Endothelial cell of umbilical vein (primary cell): ENCODE measurements around the gene CACNA1B. TPM values are rescaled to one million over a fixed set of nuclear protein-coding genes. Genes with fewer than 3 reads are reported as not detected.

Source experiments
- BruUV-seq: library from RNA; stranded (reverse); fragments of 400-500 nt; replicated peaks from 2 replicates; lab custom pipeline; 2021; lab: Mats Ljungman, UMichigan
- CTCF ChIA-PET: fragments of 300-600, 350-600 bp; sonication (Branson Sonifier 250); formaldehyde crosslinking; loops from one replicate; lab custom pipeline; 2021; ENCODE audit warnings: antibody characterized with exemption, inconsistent platforms; lab: Charles Lee
- POLR2A ChIA-PET: fragments of 300-600, 350-600 bp; sonication (Branson Sonifier 250); formaldehyde crosslinking; loops from one replicate; lab custom pipeline; 2021; ENCODE audit warnings: antibody characterized with exemption, inconsistent platforms; lab: Charles Lee
- DNase-seq: peaks from one replicate; pipeline ENCODE4 v3.0.0-alpha.2; 2011; ENCODE audit warnings: low read depth, low spot score
- FAIRE-seq: peaks from 2 replicates; lab custom pipeline; 2011; peaks lifted over from hg19 to GRCh38; lab: Jason Lieb, UNC
- H2AFZ ChIP-seq: 2 replicates; pipeline ENCODE4 v1.6.0; 2012; ENCODE audit warnings: low read depth, low read length, control low read depth, inconsistent platforms
- H3K27ac ChIP-seq: 2 replicates; pipeline ENCODE4 v1.5.1; 2011; ENCODE audit warnings: low read depth, mild to moderate bottlenecking, control low read depth, low read length, moderate library complexity; ENCODE audit not compliant: insufficient read depth
- H3K27me3 ChIP-seq, 2 experiments: 2 replicates each; pipeline versions ENCODE4 v1.6.0 to v1.6.1; 2011; ENCODE audit warnings: low read length in 2 of 2, mixed read lengths in 1 of 2; ENCODE audit not compliant: control insufficient read depth in 2 of 2, insufficient read depth in 2 of 2
- H3K36me3 ChIP-seq, 2 experiments: 2 replicates in 1 of 2; 3 replicates in 1 of 2; pipeline ENCODE4 v1.5.1; 2011; ENCODE audit warnings: low read length in 2 of 2, mild to moderate bottlenecking in 1 of 2, moderate library complexity in 1 of 2; ENCODE audit not compliant: control insufficient read depth in 2 of 2, insufficient read depth in 2 of 2; ENCODE audit errors: extremely low read depth in 1 of 2
- H3K4me1 ChIP-seq: 3 replicates; pipeline ENCODE4 v1.5.1; 2011; ENCODE audit warnings: mild to moderate bottlenecking, low read length; ENCODE audit not compliant: control insufficient read depth, insufficient read depth; ENCODE audit errors: extremely low read depth
- H3K4me2 ChIP-seq: 2 replicates; pipeline ENCODE4 v1.6.1; 2011; ENCODE audit warnings: low read length, control low read depth, mixed read lengths; ENCODE audit not compliant: insufficient read depth
- H3K4me3 ChIP-seq, 3 experiments: fragments of 200-600 bp in 1 of 3; sonication (generic), shearing (Covaris generic) in 1 of 3; replicated peaks in 1 of 3; 2 replicates each; pipeline ENCODE4 v1.5.1; 2011 to 2016; ENCODE audit warnings: control low read depth in 3 of 3, low read length in 3 of 3, mild to moderate bottlenecking in 2 of 3, inconsistent platforms in 1 of 3, low read depth in 1 of 3, moderate library complexity in 1 of 3; ENCODE audit not compliant: insufficient read depth in 1 of 3
- H3K79me2 ChIP-seq: 2 replicates; pipeline ENCODE4 v1.6.0; 2012; ENCODE audit warnings: low read length, inconsistent platforms; ENCODE audit not compliant: control insufficient read depth, insufficient read depth
- H3K9ac ChIP-seq: replicated peaks from 2 replicates; pipeline ENCODE3; 2011; ENCODE audit warnings: low read length, control low read depth; ENCODE audit not compliant: insufficient read depth; ENCODE audit errors: extremely low read depth
- H3K9me1 ChIP-seq: replicated peaks from 3 replicates; pipeline ENCODE4 v1.6.0; 2011; ENCODE audit warnings: mild to moderate bottlenecking, low read length; ENCODE audit not compliant: control insufficient read depth, insufficient read depth; ENCODE audit errors: extremely low read depth
- H3K9me3 ChIP-seq: replicated peaks from 2 replicates; pipeline ENCODE4 v1.5.1; 2012; ENCODE audit warnings: low read length, inconsistent platforms; ENCODE audit not compliant: control insufficient read depth, insufficient read depth
- H4K20me1 ChIP-seq: replicated peaks from 2 replicates; pipeline ENCODE3; 2011; ENCODE audit warnings: mild to moderate bottlenecking, low read length; ENCODE audit not compliant: control insufficient read depth, insufficient read depth; ENCODE audit errors: extremely low read depth
- EZH2 ChIP-seq: IDR thresholded peaks from 2 replicates; pipeline ENCODE4 v1.6.1; 2012; ENCODE audit warnings: borderline replicate concordance, low read depth, mild to moderate bottlenecking, moderate library complexity, low read length, inconsistent platforms; ENCODE audit not compliant: severe bottlenecking
- FOS ChIP-seq: IDR thresholded peaks from 2 replicates; pipeline ENCODE4 v1.6.1; 2011; ENCODE audit warnings: mild to moderate bottlenecking, low read length, moderate library complexity, borderline replicate concordance; ENCODE audit not compliant: insufficient read depth
- GATA2 ChIP-seq: IDR thresholded peaks from 2 replicates; pipeline ENCODE4 v1.7.0; 2011; ENCODE audit warnings: low read depth, mild to moderate bottlenecking, moderate library complexity, mixed read lengths, low read length; ENCODE audit not compliant: insufficient read length, insufficient read depth
- JUN ChIP-seq: IDR thresholded peaks from 2 replicates; pipeline ENCODE4 v1.6.1; 2011; ENCODE audit warnings: borderline replicate concordance, low read depth; ENCODE audit not compliant: insufficient read length, insufficient read depth
- MYC ChIP-seq: IDR thresholded peaks from one replicate; pipeline ENCODE4 v1.6.1; 2011; ENCODE audit warnings: mild to moderate bottlenecking, low read depth, low read length
- POLR2A ChIP-seq: IDR thresholded peaks from 2 replicates; pipeline ENCODE4 v1.6.1; 2012; ENCODE audit warnings: low read depth, mild to moderate bottlenecking, control low read depth, low read length
- POLR2AphosphoS5 ChIP-seq: IDR thresholded peaks from 2 replicates; pipeline ENCODE4 v1.6.1; 2012; ENCODE audit warnings: low read depth, mild to moderate bottlenecking, control low read depth, low read length, moderate library complexity; ENCODE audit not compliant: insufficient read depth
- dilution Hi-C: fragments of 300-500 bp; cut with MboI; formaldehyde crosslinking; loops from one replicate; pipeline ENCODE4 v1.15.0; 2019; ENCODE audit warnings: low sequenced_read_pairs; ENCODE audit not compliant: extremely low pct_ligation_motif_present
- intact Hi-C: fragments of 100-400 bp; cut with micrococcal nuclease; formaldehyde crosslinking; loops from one replicate; pipeline ENCODE4 v1.10.0; 2022
- polyA plus RNA-seq, 4 experiments: library from polyadenylated mRNA; depleted of rRNA in 3 of 4; stranded (reverse) in 3 of 4; unstranded in 1 of 4; fragments of >200 nt; gene quantifications; 2 replicates each; pipeline versions ENCODE4 v1.2.1 to v1.2.3, GENCODE V29; 2011 to 2012; ENCODE audit warnings: missing spikeins in 1 of 4
- total RNA-seq: library from RNA; stranded (reverse); gene quantifications from 2 replicates; pipeline ENCODE4 v1.2.3, GENCODE V29; 2021
- TF ChIP-seq, protein P1 (sequence below), 2 donors: IDR thresholded peaks; 1 replicate in 1 of 2; 2 replicates in 1 of 2; pipeline ENCODE4 v1.5.1; 2011; ENCODE audit warnings: low read length in 2 of 2, mild to moderate bottlenecking in 2 of 2, moderate library complexity in 2 of 2, control low read depth in 1 of 2, inconsistent platforms in 1 of 2, low read depth in 1 of 2; ENCODE audit not compliant: insufficient read depth in 1 of 2; ENCODE audit errors: extremely low read depth in 1 of 2
- TF ChIP-seq, protein P2 (sequence below): IDR thresholded peaks from 2 replicates; pipeline ENCODE4 v1.6.1; 2011; ENCODE audit not compliant: insufficient read depth, insufficient read length

CACNA1B gene
- total and polyA plus RNA-seq, 2 donors (not counting 3 experiments of a cell fraction or from before 2014, with no cell fraction given) = 0.11 to 0.41 TPM

DNA sequence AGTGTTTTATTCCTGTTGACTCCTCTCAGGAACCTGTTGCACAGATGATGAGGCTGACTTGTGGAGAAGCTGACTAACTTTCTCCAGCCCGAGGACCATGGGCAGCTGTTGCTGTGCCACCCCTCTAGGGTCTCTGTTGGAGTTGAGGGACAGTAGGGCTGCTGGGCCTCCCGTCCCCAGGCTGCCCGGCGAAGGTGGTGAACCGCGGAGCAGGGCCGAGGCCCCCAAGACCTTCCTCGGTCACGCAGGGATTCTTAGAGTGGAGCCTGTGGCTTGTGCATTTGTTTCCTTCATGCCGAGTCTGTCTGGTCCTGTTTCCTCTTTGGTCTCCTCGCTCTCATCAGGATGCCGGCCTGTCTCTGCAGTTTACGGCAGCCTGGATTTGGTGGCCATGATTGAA, 40.2 kb downstream of the CACNA1B start:
- no peaks in the 10 kb centered on the region for H3K9me3 ChIP-seq
- no peak overlapping the region for H3K4me2 ChIP-seq
- intact Hi-C loops = no loop called here
- TF ChIP-seq POLR2AphosphoS5 (no peak), MYC (no peak), JUN (no peak)
- H3K4me3 ChIP-seq = no peak overlapping the region
- no peaks in the 10 kb centered on the region for H3K36me3 ChIP-seq
- POLR2A ChIA-PET = no interaction called here
- H3K79me2 ChIP-seq = no peaks in the 10 kb centered on the region
- CTCF ChIA-PET = no interaction called here
- no peak overlapping the region for H2AFZ ChIP-seq
- H3K27ac ChIP-seq = no peak overlapping the region
- FAIRE-seq (no peak), DNase-seq (no peak)
- no peaks in the 10 kb centered on the region for H3K4me1 ChIP-seq
- no peak overlapping the region for H3K9ac ChIP-seq
- BruUV-seq = no TSS peak
- no peaks in the 10 kb centered on the region for H4K20me1 ChIP-seq
- dilution Hi-C loops = no loop called here
- H3K27me3 ChIP-seq = no peaks in the 10 kb centered on the region
- H3K9me1 ChIP-seq = no peaks in the 10 kb centered on the region

DNA sequence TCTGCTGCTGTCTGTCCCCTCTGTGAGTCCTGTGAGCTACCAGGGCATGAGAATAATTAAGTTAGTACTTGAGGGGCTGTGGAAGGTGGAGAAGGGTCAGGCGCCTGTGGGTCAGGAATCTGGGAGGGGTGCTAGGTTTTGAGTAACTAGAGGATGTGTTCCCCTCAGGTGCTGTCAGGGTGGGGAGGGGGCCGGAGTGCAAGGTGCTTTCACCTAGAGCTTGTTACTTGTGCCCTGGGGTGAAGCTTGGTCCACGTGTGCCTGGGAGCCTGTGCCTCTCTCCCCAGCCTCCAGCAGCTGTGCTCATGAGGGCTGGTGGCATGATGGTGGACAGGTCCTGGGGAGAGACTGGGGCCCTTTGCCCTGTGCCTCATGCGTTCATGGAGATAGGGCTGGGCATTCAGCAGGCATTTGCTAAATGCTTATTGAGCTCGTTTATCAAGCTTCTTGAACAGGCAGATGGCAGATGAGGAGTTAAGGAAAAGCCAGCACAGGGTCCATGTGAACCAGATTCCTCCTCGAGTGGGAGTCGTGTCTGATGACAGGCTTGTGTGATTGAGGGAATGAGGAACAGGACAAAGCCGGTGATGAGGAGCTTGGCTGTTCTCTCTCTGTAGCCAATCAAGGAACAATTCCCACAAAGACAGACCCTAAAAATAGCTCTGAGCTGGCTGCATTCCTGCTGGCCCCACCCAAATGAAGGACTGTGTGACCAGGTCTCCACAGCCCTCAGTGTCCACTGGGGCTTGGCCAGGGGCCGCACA, 40.9 kb downstream of the CACNA1B start:
- Histone ChIP-seq H4K20me1 (no peaks in the 10 kb centered on the region), H3K36me3 (no peaks in the 10 kb centered on the region), H3K4me3 (no peak overlapping the region), H3K9me1 (no peaks in the 10 kb centered on the region), H3K27ac (no peak overlapping the region), H3K79me2 (no peaks in the 10 kb centered on the region), H3K9ac (no peak overlapping the region), H3K27me3 (no peaks in the 10 kb centered on the region), H3K4me2 (no peak overlapping the region), H3K9me3 (no peaks in the 10 kb centered on the region), H3K4me1 (no peaks in the 10 kb centered on the region), H2AFZ (no peak overlapping the region)
- ChIA-PET POLR2A (no interaction called here), CTCF (no interaction called here)
- intact Hi-C loops (no loop called here), dilution Hi-C loops (no loop called here)
- TF ChIP-seq, protein P1, sequence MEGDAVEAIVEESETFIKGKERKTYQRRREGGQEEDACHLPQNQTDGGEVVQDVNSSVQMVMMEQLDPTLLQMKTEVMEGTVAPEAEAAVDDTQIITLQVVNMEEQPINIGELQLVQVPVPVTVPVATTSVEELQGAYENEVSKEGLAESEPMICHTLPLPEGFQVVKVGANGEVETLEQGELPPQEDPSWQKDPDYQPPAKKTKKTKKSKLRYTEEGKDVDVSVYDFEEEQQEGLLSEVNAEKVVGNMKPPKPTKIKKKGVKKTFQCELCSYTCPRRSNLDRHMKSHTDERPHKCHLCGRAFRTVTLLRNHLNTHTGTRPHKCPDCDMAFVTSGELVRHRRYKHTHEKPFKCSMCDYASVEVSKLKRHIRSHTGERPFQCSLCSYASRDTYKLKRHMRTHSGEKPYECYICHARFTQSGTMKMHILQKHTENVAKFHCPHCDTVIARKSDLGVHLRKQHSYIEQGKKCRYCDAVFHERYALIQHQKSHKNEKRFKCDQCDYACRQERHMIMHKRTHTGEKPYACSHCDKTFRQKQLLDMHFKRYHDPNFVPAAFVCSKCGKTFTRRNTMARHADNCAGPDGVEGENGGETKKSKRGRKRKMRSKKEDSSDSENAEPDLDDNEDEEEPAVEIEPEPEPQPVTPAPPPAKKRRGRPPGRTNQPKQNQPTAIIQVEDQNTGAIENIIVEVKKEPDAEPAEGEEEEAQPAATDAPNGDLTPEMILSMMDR (IDR thresholded peaks at IDR 0.05; ENCODE audit: extremely low read depth in 1 of 2, insufficient read depth in 1 of 2, low read depth in 1 of 2, low read length in 2 of 2) = no peak
- TF ChIP-seq EZH2 = no peak
- no peak for TF ChIP-seq POLR2AphosphoS5
- no peak for TF ChIP-seq JUN
- TF ChIP-seq GATA2 = no peak
- no peak for TF ChIP-seq POLR2A
- TF ChIP-seq FOS = no peak
- TF ChIP-seq MYC = no peak
- TF ChIP-seq, protein P2, sequence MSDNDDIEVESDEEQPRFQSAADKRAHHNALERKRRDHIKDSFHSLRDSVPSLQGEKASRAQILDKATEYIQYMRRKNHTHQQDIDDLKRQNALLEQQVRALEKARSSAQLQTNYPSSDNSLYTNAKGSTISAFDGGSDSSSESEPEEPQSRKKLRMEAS = no peak
- BruUV-seq = no TSS peak
- no peak for DNase-seq
- no peak for FAIRE-seq
